Measurements from ENCODE around the gene THBS1. TPM values are rescaled to one million over a fixed set of nuclear protein-coding genes. Genes with fewer than 3 reads are reported as not detected.

Gene THBS1
- total RNA-seq = 231 and 276 TPM in 2 replicates

GRCh38 chr15:39580485-39581241 lies at the start of gene THBS1:
THBS1 (plus strand) TSS chr15:39581079; CDS start chr15:39581858, 779 bp downstream.

Other genes starting within 250 kb of the THBS1 start
- 8.9 and 38.4 TPM in 2 replicates for gene FSIP1, start 201.8 kb downstream of the THBS1 start, total RNA-seq

All from nasal cavity respiratory epithelium epithelial cell of viscerocranial mucosa (primary cell).